ENCODE results near the gene RDH11.

Gene RDH11

GRCh38 chr14:67644428-67644827 lies 51.1 kb downstream of the RDH11 start:
- no peak for DNase-seq

- no peak for DNase-seq
Measured at GRCh38 chr14:67643713-67644112, 51.9 kb downstream of the RDH11 start.

- DNase-seq, result peak; percentile 44
Measured at GRCh38 chr14:67641902-67642749, 53.4 kb downstream of the RDH11 start.

- DNase-seq, result no peak
Measured at GRCh38 chr14:67641480-67641879, 54.1 kb downstream of the RDH11 start.

- DNase-seq, result no peak
Measured at GRCh38 chr14:67638642-67639041, 56.9 kb downstream of the RDH11 start.

- DNase-seq, result peak; percentile 41
Measured at GRCh38 chr14:67636361-67636919, 59.1 kb downstream of the RDH11 start.

- DNase-seq, result no peak
Measured at GRCh38 chr14:67633451-67634147, 62.0 kb downstream of the RDH11 start.

- no peak for DNase-seq
Measured at GRCh38 chr14:67630938-67631337, 64.6 kb downstream of the RDH11 start.

- DNase-seq, result no peak
Measured at GRCh38 chr14:67630186-67630585, 65.4 kb downstream of the RDH11 start.

GRCh38 chr14:67627519-67627918 lies 68.0 kb downstream of the RDH11 start:
- DNase-seq, result no peak
